IPS-18c (cell line): Measurements from ENCODE around the gene ANGPTL2.

Source experiments
- H3K4me3 ChIP-seq: 2 replicates; pipeline ENCODE4 v1.7.0; 2013; ENCODE audit warnings: low read depth, mild to moderate bottlenecking, low read length, moderate library complexity; ENCODE audit not compliant: insufficient read depth
- H3K9me3 ChIP-seq: one replicate; pipeline ENCODE4 v1.6.1; 2013; ENCODE audit warnings: mild to moderate bottlenecking, low read length, moderate library complexity; ENCODE audit not compliant: control insufficient read depth, insufficient read depth

ANGPTL2 gene

DNA sequence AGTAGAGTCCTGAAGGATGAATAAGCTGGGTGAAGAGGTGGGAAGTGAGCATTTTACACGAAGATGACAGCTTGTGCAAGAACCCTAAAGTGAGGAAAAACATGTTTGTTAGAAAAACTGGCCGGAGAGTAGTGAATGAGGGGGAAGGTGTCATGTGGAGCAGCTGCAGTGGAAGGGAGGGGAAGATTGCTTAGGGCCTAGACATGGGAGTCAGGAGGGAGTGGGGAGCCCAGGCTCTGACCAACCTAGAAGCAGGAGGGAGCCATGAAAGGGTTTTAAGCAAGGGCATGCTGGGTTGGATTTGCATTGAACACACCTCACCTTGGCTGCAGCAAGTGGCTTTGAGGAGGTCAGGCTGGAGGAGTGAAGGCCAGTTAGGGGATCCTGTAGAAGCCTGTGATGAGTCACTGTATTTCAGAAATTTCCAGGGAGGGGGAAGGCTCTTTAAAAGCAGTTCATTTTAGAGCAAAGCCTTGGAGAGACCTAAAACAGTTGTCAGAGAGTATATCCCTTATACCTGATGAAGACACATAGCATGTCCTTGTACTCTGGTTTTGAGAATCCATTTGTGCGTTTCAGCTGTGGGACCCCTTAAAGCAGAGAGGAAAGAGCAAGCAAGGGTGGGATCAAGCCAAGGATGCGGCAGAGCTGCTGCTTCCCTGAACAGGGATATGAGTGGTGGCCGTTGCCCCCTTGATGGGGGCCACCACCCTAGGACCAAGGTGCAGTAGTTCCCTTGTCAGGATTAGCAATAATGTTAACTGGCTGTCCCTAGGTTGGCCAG is 45.4 kb downstream of the ANGPTL2 start:
- Histone ChIP-seq H3K4me3 (no peak overlapping the region), H3K9me3 (no peaks in the 10 kb centered on the region)

DNA sequence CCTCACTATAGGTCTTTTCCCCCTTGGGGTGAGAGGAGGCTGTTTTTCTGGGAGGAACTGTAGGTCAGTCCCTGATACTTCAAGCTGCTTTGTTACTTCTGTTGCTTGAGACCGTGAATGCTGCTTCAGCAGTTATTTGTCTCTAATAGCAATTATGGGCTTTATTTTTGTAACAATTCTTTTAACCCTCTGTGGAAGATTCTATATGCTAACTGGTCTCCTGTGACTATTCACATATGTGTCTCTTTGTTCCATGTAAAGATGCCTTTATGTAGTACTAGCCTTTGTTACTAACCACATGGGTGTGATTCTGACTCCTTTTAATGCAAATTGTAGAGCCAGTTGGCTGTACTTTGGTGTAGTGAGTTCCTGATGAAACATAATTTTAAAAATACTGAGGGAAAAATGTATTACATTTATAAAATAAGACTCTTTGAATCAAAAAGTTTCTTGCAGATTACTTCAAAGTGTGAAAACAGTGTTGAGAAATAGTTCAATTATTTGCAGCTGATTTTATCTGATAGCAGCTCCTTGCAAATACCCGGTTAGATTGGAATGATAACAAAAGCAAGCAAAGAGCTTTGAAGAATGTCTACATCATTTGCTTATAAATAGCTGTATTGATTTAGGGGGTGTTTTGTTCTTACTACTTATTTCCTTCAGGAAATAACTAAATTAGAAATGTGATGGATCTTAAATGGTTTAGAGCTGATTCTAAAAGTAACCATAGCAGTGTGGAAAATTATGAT is 46.6 kb downstream of the ANGPTL2 start:
- no peak overlapping the region for H3K4me3 ChIP-seq
- no peaks in the 10 kb centered on the region for H3K9me3 ChIP-seq

DNA sequence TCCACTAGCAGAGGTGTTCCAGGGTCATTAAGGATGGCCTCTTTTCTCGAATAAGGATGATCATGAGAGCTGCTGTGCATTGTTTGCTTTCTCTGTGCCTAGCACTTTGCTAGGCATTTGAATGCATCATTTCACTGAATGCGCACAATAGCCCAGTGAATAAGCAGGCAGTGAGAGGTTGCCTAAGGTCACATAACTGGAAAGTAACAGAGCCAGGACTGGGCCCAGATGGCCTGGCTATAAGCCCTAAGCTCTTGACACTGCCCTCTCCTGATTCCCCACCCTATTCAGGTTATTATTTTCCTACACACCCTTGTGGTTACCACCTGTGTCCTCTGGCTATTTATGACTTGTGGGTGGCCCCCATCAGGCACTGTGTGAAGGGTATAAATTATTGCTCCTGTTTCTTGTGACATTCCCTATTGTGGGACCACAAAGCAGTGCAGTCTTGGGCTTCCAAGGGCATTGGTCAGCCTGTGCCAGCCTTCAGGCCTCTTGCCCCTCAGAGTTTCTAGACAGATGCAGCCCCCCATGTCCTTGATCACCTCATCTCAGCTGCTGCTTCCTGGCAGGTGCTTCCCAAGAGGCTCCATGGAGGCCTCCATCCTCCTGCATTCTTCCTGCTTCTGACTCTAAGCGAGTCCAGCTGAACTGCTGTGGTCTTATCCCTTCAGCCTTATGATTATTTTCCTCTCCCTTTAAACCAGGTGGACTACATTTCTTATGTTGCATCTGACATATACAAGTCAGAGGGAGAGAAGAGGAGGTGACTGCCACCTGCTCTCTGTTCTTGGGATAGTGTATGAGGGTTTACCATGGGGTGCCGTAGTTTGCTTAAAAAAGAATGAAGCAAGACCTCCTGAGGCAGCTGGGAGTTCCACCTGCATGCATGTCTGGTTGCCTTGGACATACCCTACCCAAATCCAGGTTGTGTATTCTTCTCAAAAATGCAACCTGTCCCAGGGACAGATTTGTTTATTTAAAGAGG is 47.6 kb downstream of the ANGPTL2 start:
- no peaks in the 10 kb centered on the region for H3K9me3 ChIP-seq
- H3K4me3 ChIP-seq: no peak overlapping the region

GRCh38 chr9:127067603-127068220 is 54.7 kb downstream of the ANGPTL2 start:
- Histone ChIP-seq H3K4me3 (no peak overlapping the region), H3K9me3 (no peaks in the 10 kb centered on the region)

GRCh38 chr9:127066851-127067136 is 55.6 kb downstream of the ANGPTL2 start:
- Histone ChIP-seq H3K4me3 (no peak overlapping the region), H3K9me3 (no peaks in the 10 kb centered on the region)

- no peaks in the 10 kb centered on the region for H3K9me3 ChIP-seq
- H3K4me3 ChIP-seq: no peak overlapping the region
Observed at GRCh38 chr9:127066060-127066850, 56.2 kb downstream of the ANGPTL2 start.

DNA sequence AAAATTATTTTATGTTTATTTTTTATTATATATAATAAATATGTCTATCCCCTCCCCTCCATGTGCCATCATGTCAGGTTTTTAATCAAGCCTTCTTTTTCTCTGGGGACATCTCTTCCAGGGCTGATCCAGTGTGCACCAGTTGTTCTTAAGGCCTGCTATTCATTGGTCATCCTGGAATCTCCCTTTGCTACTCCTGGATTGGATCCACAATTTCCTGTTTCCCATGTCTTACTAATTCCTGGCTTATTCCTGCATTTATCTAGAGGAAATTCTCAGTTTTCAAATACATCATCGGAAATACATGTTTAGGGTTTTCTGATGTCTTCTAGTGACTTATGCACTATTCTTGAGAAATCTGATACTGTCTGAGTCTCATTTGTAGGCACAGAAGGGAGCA is 56.8 kb downstream of the ANGPTL2 start:
- Histone ChIP-seq H3K4me3 (no peak overlapping the region), H3K9me3 (no peaks in the 10 kb centered on the region)

DNA sequence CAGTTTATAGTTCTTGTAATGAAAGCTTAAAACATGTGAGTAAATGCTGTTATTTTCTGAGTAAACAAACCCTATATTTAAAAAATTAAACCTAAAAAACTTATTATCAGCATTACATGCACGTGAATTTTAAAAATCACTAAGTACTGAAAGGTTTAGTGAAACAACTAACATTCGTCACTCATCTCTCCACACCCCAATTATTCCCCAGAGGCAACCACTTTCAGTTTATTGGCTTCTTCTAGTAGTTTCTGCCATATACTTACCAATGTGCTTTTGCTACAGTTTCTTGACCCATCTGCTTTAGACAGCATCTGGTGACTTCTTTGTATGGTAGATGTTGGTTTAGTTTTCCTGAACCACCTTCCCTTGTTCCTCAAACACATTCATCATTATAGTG is 58.1 kb downstream of the ANGPTL2 start:
- H3K9me3 ChIP-seq: no peaks in the 10 kb centered on the region
- H3K4me3 ChIP-seq: no peak overlapping the region

DNA sequence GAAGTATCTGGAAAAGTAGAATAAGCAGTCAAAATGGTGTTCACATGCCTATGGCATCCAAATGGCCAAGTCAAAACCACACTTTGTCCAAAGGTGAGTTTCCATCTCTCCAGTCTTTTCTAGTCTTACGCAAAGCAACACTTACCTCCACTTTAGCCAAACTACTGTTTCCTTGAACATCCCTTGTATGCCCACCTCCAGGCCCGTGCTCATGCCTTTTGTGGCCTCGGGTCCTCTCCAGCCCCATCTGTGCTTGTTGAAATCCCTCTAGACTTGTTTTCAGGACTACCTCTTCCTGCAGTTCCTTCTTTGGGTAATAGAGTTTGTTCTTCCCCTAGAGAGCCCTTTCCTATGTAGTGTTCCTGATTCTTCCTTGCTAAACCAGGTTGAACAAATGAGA is 61.0 kb downstream of the ANGPTL2 start:
- no peaks in the 10 kb centered on the region for H3K9me3 ChIP-seq
- H3K4me3 ChIP-seq: no peak overlapping the region

DNA sequence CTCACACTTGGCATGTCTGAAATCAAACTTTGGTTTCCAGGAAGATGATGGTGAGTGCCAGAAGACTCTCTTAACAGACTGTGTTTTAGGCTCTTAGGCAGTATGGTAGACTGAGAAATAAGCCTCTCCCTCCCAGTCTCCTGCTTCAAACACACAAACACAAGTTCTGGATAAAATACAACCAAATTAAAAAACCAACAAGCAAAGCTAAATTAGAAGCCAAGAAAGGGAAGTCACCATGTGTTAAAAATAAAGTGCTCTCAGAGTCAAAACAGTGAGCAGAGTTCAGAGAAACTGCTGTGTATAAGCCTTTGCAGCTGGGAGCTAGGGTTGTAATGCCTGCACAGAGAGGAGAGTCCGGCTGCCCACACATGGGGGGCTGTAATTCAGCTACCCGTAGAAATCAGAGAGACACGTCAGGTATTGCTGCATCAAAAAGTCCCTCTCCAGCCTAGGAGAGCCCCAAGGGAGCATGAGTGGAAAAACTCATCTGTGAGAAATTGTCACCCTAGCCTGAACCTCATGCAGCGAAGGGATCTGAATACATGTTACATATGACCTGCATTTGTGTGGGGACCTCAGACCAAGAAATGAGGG is 62.6 kb downstream of the ANGPTL2 start:
- no peaks in the 10 kb centered on the region for H3K9me3 ChIP-seq

DNA sequence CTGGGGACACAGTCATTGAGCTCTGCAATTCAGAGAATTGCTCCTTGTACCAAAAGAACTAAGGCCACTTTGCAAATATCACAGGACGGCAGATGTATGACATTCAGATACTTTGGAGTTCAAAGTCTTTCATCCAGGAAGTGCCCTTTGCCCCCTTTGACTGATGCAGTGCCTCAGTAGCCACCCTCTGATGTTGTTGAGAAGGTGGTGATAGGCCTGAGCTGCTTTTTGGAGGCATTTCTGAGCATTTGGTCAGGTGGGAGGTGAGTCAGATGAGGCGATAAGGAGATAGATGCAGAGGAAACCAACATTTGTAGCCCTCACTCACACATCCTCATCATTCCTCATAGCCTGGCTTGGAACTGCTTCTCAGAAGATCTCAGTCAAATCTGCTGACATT is 63.4 kb downstream of the ANGPTL2 start:
- Histone ChIP-seq H3K9me3 (no peaks in the 10 kb centered on the region), H3K4me3 (no peak overlapping the region)

More for the DNA sequence above, 62.6 kb downstream of the ANGPTL2 start:
- H3K4me3 ChIP-seq: no peak overlapping the region

DNA sequence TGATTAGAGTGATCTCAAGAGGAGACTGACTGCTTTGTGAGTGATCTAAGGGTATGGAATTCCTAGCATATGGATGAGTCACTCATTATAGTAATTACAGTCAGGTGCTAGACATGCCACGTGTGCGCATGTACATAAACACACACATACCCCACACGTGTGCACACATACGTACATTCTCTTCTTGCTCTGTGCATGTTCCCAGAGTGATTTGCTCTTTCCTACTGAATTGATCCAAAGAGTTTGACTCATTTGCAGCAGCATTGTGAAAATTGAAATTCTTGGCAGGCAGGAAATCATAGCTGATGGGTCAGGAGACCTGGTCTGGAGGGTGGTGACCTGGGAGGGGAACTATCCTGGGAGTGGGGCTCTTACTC is 63.8 kb downstream of the ANGPTL2 start:
- Histone ChIP-seq H3K9me3 (no peaks in the 10 kb centered on the region), H3K4me3 (no peak overlapping the region)

GRCh38 chr9:127058011-127058644 is 64.3 kb downstream of the ANGPTL2 start:
- H3K4me3 ChIP-seq: no peak overlapping the region
- no peaks in the 10 kb centered on the region for H3K9me3 ChIP-seq

- H3K4me3 ChIP-seq: no peak overlapping the region
- no peaks in the 10 kb centered on the region for H3K9me3 ChIP-seq
Observed at GRCh38 chr9:127056446-127056845, 66.0 kb downstream of the ANGPTL2 start.

DNA sequence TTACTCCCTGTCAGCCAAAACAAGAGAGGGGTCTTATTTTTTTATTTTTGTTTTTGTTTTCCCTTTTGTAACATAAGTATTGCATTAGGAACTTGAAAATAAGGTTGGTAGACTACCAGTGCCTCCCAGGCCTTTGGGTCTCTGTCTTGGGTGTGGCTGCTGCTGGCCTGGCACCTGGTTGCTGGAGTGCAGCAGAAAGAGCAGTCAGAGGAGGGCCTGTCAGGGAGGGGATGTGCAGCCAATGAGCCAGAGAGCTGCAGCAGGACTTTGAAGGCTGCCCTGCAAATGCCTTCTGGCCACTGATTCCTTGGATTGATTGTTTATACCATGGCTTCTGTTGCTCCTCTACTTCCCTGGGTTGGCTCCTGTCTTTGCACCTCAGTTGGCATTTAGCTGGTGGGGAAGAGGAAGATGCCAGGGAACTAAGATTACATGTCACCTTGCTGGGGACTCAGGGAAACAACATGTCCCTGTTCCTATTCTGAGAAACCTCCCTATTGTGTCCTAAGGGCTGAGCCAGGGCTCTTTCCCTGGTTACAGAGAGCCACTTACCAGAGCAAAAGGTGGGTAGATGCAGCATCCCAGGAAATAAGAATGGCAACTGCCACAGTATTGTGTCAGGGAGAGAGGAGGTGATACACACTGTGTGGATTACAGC is 66.6 kb downstream of the ANGPTL2 start:
- Histone ChIP-seq H3K9me3 (no peaks in the 10 kb centered on the region), H3K4me3 (no peak overlapping the region)
